ENCODE results near the gene LRP2. TPM values are rescaled to one million over a fixed set of nuclear protein-coding genes. Genes with fewer than 3 reads are reported as not detected.

The LRP2 gene
- total and polyA plus RNA-seq, 8 donors, result under 0.01 to 0.92 (median 0.28) TPM; not detected in 3

- H3K27ac ChIP-seq, result no peak overlapping the region
- no peak overlapping the region for H3K4me3 ChIP-seq
- WGBS, 5 donors, result 89 to 98% (median 92%) methylated on average over 2 of the region's 2 CpGs
- intact Hi-C loops (cut with DNase I; ENCODE audit: low total_unique reads), result no loop called here
- H3K36me3 ChIP-seq, result no peaks in the 10 kb centered on the region
- no peaks in the 10 kb centered on the region for H3K27me3 ChIP-seq
- no peaks in the 10 kb centered on the region for H3K4me1 ChIP-seq
- no peaks in the 10 kb centered on the region for H3K9me3 ChIP-seq
- no peak for DNase-seq
- TF ChIP-seq EP300 (IDR thresholded peaks at IDR 0.05) (no peak), POLR2AphosphoS5 (IDR thresholded peaks at IDR 0.05) (no peak), CTCF (IDR thresholded peaks at IDR 0.05) (no peak), POLR2A (IDR thresholded peaks at IDR 0.05) (no peak)
Observed at GRCh38 chr2:169160926-169161481, 201.3 kb downstream of the LRP2 start.

GRCh38 chr2:169159686-169160085, 202.6 kb downstream of the LRP2 start:
- H3K4me3 ChIP-seq, result no peak overlapping the region
- WGBS, 5 donors, result 63 to 75% (median 68%) methylated on average over 2 of the region's 2 CpGs
- intact Hi-C loops (cut with DNase I; ENCODE audit: low total_unique reads), result no loop called here
- H3K36me3 ChIP-seq, result no peaks in the 10 kb centered on the region
- no peaks in the 10 kb centered on the region for H3K9me3 ChIP-seq
- DNase-seq, result no peak
- H3K27ac ChIP-seq, result no peak overlapping the region
- H3K4me1 ChIP-seq, result no peaks in the 10 kb centered on the region
- no peaks in the 10 kb centered on the region for H3K27me3 ChIP-seq
- no peak for TF ChIP-seq POLR2AphosphoS5 (IDR thresholded peaks at IDR 0.05)
- TF ChIP-seq CTCF (IDR thresholded peaks at IDR 0.05), result no peak
- no peak for TF ChIP-seq POLR2A (IDR thresholded peaks at IDR 0.05)
- TF ChIP-seq EP300 (IDR thresholded peaks at IDR 0.05), result no peak

- H3K4me3 ChIP-seq, result no peak overlapping the region
- H3K36me3 ChIP-seq, result no peaks in the 10 kb centered on the region
- no peak overlapping the region for H3K27ac ChIP-seq
- peaks cover 0 to 6% (median 3%) of the 10 kb centered on the region in 4 donors for H3K9me3 ChIP-seq
- WGBS, 5 donors, result 63 to 72% (median 70%) methylated on average over 1 of the region's 1 CpG
- DNase-seq, result no peak
- intact Hi-C loops (cut with DNase I; ENCODE audit: low total_unique reads), result no loop called here
- TF ChIP-seq POLR2A (IDR thresholded peaks at IDR 0.05) (no peak), POLR2AphosphoS5 (IDR thresholded peaks at IDR 0.05) (no peak), CTCF (IDR thresholded peaks at IDR 0.05) (no peak), EP300 (IDR thresholded peaks at IDR 0.05) (no peak)
- no peaks in the 10 kb centered on the region for H3K27me3 ChIP-seq
- H3K4me1 ChIP-seq, result no peaks in the 10 kb centered on the region
Observed at GRCh38 chr2:169158874-169159273, 203.5 kb downstream of the LRP2 start.

GRCh38 chr2:169146220-169146619, 216.1 kb downstream of the LRP2 start:
- no peak overlapping the region for H3K27ac ChIP-seq
- H3K4me1 ChIP-seq, result no peaks in the 10 kb centered on the region
- no peak for TF ChIP-seq POLR2A (IDR thresholded peaks at IDR 0.05)
- no peak for TF ChIP-seq CTCF (IDR thresholded peaks at IDR 0.05)
- TF ChIP-seq POLR2AphosphoS5 (IDR thresholded peaks at IDR 0.05), result no peak
- TF ChIP-seq EP300 (IDR thresholded peaks at IDR 0.05), result no peak
- H3K27me3 ChIP-seq, result no peaks in the 10 kb centered on the region
- H3K4me3 ChIP-seq, result no peak overlapping the region
- 83 to 93% (median 91%) methylated on average over 2 of the region's 2 CpGs for WGBS, 5 donors
- intact Hi-C loops (cut with DNase I; ENCODE audit: low total_unique reads), result no loop called here
- no peaks in the 10 kb centered on the region for H3K9me3 ChIP-seq
- H3K36me3 ChIP-seq, result no peaks in the 10 kb centered on the region
- no peak for DNase-seq

Measured in stomach (tissue), 9 donors.